Gastrocnemius medialis (tissue), 4 donors: ENCODE results near the gene RUNX1. TPM values are rescaled to one million over a fixed set of nuclear protein-coding genes. Genes with fewer than 3 reads are reported as not detected.

Experiments
- ATAC-seq, 2 donors: fragments of 150-250 bp; one replicate each; pipeline ENCODE4 v1.9.1; 2016
- DNase-seq, 2 donors: peaks; one replicate each; pipeline ENCODE4 v3.0.0-alpha.2; 2019
- H3K27ac ChIP-seq, 4 donors: fragments of 200-600 bp; sonication (generic); 1 replicate in 1 of 4; 2 replicates in 3 of 4; pipeline ENCODE4 v1.5.1; 2016 to 2018; ENCODE audit warnings: mild to moderate bottlenecking in 2 of 4, moderate library complexity in 1 of 4
- H3K27me3 ChIP-seq, 3 donors: fragments of 200-600 bp; sonication (generic) in 2 of 3; 1 replicate in 1 of 3; 2 replicates in 2 of 3; pipeline versions ENCODE4 v1.5.1 to v1.6.0; 2016 to 2019; ENCODE audit warnings: mild to moderate bottlenecking in 1 of 3, moderate library complexity in 1 of 3
- H3K36me3 ChIP-seq, 2 donors: fragments of 200-600 bp; sonication (generic) in 1 of 2; one replicate each; pipeline ENCODE4 v1.5.1; 2017 to 2018
- H3K4me1 ChIP-seq, 2 donors: fragments of 200-600 bp; sonication (generic) in 1 of 2; one replicate each; pipeline ENCODE4 v1.5.1; 2016 to 2017; ENCODE audit warnings: mild to moderate bottlenecking in 2 of 2
- H3K4me3 ChIP-seq, 4 donors: fragments of 200-600 bp; sonication (generic) in 3 of 4; 1 replicate in 1 of 4; 2 replicates in 3 of 4; pipeline ENCODE4 v1.5.1; 2016 to 2019; ENCODE audit warnings: mild to moderate bottlenecking in 2 of 4
- H3K9me3 ChIP-seq, 3 donors: fragments of 200-600 bp; sonication (generic) in 2 of 3; 1 replicate in 1 of 3; 2 replicates in 2 of 3; pipeline ENCODE4 v1.5.1; 2016 to 2019
- POLR2A ChIP-seq, 2 donors: fragments of 450-650 bp; IDR thresholded peaks; one replicate each; pipeline ENCODE4 v1.6.1; 2017; ENCODE audit warnings: antibody characterized with exemption in 2 of 2, mild to moderate bottlenecking in 2 of 2, moderate library complexity in 2 of 2
- in situ Hi-C, 4 donors: fragments of 200-750 bp; cut with MboI; loops; one replicate each; pipeline versions ENCODE4 v1.15.0 to v1.8.0; 2017; ENCODE audit warnings: low sequenced_read_pairs in 4 of 4
- intact Hi-C: fragments of 100-400 bp; cut with DNase I; formaldehyde crosslinking; loops from one replicate; pipeline ENCODE4 v1.15.1; 2023; ENCODE audit warnings: low total_unique reads
- total RNA-seq, 4 donors: library from RNA; depleted of rRNA; stranded (reverse); fragments of >200 nt; gene quantifications; one replicate each; pipeline versions ENCODE4 v1.1.0 to v1.2.3, GENCODE V29; 2016
- TF ChIP-seq, protein P1 (sequence below), 5 experiments: fragments of 450-650 bp in 3 of 5; fragments of 200-600 bp in 2 of 5; sonication (generic) in 2 of 5; IDR thresholded peaks in 4 of 5; conservative IDR thresholded peaks in 1 of 5; 1 replicate in 4 of 5; 2 replicates in 1 of 5; pipeline ENCODE4 v1.5.1; 2016 to 2019; ENCODE audit warnings: antibody characterized with exemption in 5 of 5, mild to moderate bottlenecking in 3 of 5, moderate library complexity in 3 of 5

Gene RUNX1
- total RNA-seq, 4 donors from 2014 or later = 8.0 to 20.9 (median 10.6) TPM

DNA sequence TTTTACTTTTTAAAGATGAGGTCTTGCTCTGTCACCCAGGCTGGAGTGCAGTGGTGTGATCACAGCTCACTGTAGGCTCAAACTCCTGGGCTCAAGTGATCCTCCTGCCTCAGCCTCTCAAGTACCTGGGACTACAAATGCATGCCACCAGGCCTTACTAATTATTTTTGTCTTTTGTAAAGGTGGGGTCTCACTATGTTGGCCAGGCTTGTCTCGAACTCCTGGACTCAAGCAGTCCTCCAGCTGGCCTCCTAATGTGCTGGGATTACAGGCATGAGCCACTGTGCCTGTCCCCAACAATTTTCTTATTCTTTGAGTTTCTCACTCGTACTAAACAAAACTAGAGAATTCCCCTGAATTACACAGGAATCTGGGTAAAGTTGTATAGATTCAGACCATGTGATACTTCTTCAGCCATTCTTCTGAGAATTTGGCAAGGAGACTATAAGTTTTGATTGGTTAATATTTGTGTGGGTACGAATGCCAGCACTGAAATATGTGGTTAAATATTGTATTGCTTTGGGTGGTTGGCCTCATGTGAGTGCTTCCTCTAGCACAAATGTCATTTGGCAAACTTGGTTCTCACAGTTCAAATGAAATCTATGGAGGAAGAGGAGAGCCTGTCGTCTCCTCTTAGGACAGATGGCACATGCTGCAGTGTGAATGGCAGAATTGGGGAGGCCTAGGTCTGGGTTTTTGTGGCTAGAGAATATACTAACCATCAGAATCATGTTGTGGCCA lies 104.9 kb downstream of the RUNX1 start:
- ATAC-seq (no peak), DNase-seq (no peak)
- intact Hi-C loops (no loop called here), in situ Hi-C loops (no loop called here)
- Histone ChIP-seq H3K9me3 (no peaks in the 10 kb centered on the region), H3K4me3 (no peak overlapping the region), H3K36me3 (no peaks in the 10 kb centered on the region), H3K4me1 (no peaks in the 10 kb centered on the region), H3K27ac (no peak overlapping the region), H3K27me3 (no peaks in the 10 kb centered on the region)
- TF ChIP-seq, protein P1, sequence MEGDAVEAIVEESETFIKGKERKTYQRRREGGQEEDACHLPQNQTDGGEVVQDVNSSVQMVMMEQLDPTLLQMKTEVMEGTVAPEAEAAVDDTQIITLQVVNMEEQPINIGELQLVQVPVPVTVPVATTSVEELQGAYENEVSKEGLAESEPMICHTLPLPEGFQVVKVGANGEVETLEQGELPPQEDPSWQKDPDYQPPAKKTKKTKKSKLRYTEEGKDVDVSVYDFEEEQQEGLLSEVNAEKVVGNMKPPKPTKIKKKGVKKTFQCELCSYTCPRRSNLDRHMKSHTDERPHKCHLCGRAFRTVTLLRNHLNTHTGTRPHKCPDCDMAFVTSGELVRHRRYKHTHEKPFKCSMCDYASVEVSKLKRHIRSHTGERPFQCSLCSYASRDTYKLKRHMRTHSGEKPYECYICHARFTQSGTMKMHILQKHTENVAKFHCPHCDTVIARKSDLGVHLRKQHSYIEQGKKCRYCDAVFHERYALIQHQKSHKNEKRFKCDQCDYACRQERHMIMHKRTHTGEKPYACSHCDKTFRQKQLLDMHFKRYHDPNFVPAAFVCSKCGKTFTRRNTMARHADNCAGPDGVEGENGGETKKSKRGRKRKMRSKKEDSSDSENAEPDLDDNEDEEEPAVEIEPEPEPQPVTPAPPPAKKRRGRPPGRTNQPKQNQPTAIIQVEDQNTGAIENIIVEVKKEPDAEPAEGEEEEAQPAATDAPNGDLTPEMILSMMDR (IDR thresholded peaks at IDR 0.05 in 4 of 5, conservative IDR thresholded peaks at IDR 0.05 in 1 of 5) = no peak
- TF ChIP-seq POLR2A (IDR thresholded peaks at IDR 0.05) = no peak

- Histone ChIP-seq H3K4me3 (no peak overlapping the region), H3K36me3 (no peaks in the 10 kb centered on the region), H3K4me1 (no peaks in the 10 kb centered on the region), H3K27me3 (no peaks in the 10 kb centered on the region), H3K9me3 (no peaks in the 10 kb centered on the region), H3K27ac (no peak overlapping the region)
- ATAC-seq (no peak), DNase-seq (no peak)
- intact Hi-C loops (no loop called here), in situ Hi-C loops (no loop called here)
- TF ChIP-seq, protein P1 (IDR thresholded peaks at IDR 0.05 in 4 of 5, conservative IDR thresholded peaks at IDR 0.05 in 1 of 5) = no peak
- TF ChIP-seq POLR2A (IDR thresholded peaks at IDR 0.05) = no peak
These were observed 106.2 kb downstream of the RUNX1 start for GRCh38 chr21:34942911-34943310.

- no peaks in the 10 kb centered on the region for H3K4me1 ChIP-seq
- in situ Hi-C loops = no loop called here
- DNase-seq (no peak), ATAC-seq (no peak)
- TF ChIP-seq, protein P1 (IDR thresholded peaks at IDR 0.05 in 4 of 5, conservative IDR thresholded peaks at IDR 0.05 in 1 of 5) = no peak
- no peak for TF ChIP-seq POLR2A (IDR thresholded peaks at IDR 0.05)
- no peaks in the 10 kb centered on the region for H3K36me3 ChIP-seq
- no peaks in the 10 kb centered on the region for H3K27me3 ChIP-seq
- no peak overlapping the region for H3K4me3 ChIP-seq
- intact Hi-C loops = no loop called here
- H3K27ac ChIP-seq = no peak overlapping the region
- H3K9me3 ChIP-seq = no peaks in the 10 kb centered on the region
These were observed 107.9 kb downstream of the RUNX1 start for GRCh38 chr21:34941162-34941561.

DNA sequence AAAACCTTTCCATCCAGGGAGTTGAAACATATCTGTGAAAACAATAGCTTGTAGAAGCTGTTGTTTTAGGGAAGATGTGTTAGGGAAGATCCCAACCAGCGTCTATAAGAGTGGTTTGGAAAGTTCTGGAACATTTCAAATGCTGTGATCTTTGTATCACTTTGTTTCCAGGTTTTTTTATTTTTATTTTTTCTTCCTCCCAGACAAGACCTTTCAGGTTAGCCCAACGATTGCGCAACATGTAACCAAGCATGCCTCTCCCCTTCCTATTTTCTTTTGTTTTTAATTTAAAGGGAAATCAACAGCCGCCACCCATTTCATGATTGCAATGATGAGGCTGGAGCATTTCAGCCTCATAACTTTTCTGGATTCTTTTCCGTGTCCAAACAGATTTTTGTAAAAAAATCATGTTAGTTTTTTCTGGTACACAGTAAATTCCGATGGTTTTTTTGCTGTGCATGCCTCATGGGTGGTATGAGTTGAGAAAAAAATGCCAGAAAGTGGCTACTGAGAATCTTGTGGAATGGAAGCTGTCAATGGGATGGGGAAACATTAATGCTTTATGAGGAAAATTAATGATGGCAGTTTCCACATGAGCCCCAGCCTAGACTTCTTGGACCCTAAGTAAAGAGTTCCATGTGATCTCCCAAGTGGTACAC lies 109.3 kb downstream of the RUNX1 start:
- Histone ChIP-seq H3K36me3 (no peaks in the 10 kb centered on the region), H3K27me3 (no peaks in the 10 kb centered on the region), H3K27ac (no peak overlapping the region), H3K4me1 (no peaks in the 10 kb centered on the region), H3K9me3 (no peaks in the 10 kb centered on the region), H3K4me3 (no peak overlapping the region)
- ATAC-seq (no peak), DNase-seq (no peak)
- intact Hi-C loops = no loop called here
- in situ Hi-C loops = no loop called here
- no peak for TF ChIP-seq POLR2A (IDR thresholded peaks at IDR 0.05)
- TF ChIP-seq, protein P1 (IDR thresholded peaks at IDR 0.05 in 4 of 5, conservative IDR thresholded peaks at IDR 0.05 in 1 of 5) = no peak
